Peyer's patch (tissue), 4 donors: ENCODE results near the gene RPS21.

Experiments used
- CTCF ChIP-seq, 6 experiments: fragments of 450-650 bp in 4 of 6; fragments of 200-600 bp in 2 of 6; sonication (generic) in 1 of 6; IDR thresholded peaks; one replicate each; pipeline ENCODE4 v1.5.1; 2017 to 2019; ENCODE audit warnings: antibody characterized with exemption in 6 of 6, mild to moderate bottlenecking in 3 of 6, moderate library complexity in 1 of 6
- POLR2A ChIP-seq, 2 donors: fragments of 450-650 bp; IDR thresholded peaks; one replicate each; pipeline ENCODE4 v1.5.1; 2017; ENCODE audit warnings: antibody characterized with exemption in 2 of 2, mild to moderate bottlenecking in 2 of 2, moderate library complexity in 2 of 2

GRCh38 chr20:62344092-62344491 lies 42.8 kb upstream of the RPS21 start:
- TF ChIP-seq CTCF (IDR thresholded peaks at IDR 0.05) (no peak), POLR2A (IDR thresholded peaks at IDR 0.05) (no peak)
